Measurements from ENCODE around the gene MUC6.

Gene MUC6

GRCh38 chr11:1030556-1030955 is 6.0 kb downstream of the MUC6 start:
- no peak for TF ChIP-seq TAF1 (IDR thresholded peaks at IDR 0.05; ENCODE audit: borderline replicate concordance, insufficient read depth, low read length)
- no peak for TF ChIP-seq SIN3A (IDR thresholded peaks at IDR 0.05; ENCODE audit: borderline replicate concordance, insufficient read depth, low read length)
- TF ChIP-seq REST (IDR thresholded peaks at IDR 0.05; ENCODE audit: insufficient read depth in 1 of 2, low read depth in 2 of 2, low read length in 2 of 2), result no peak
- TF ChIP-seq FOXP2 (optimal IDR thresholded peaks at IDR 0.05; ENCODE audit: borderline replicate concordance, extremely low read depth, extremely low read length, insufficient read depth), result no peak
- no peak for TF ChIP-seq POLR2AphosphoS5 (IDR thresholded peaks at IDR 0.05; ENCODE audit: low read depth, low read length)

GRCh38 chr11:1030086-1030485 is 6.4 kb downstream of the MUC6 start:
- TF ChIP-seq POLR2AphosphoS5 (IDR thresholded peaks at IDR 0.05; ENCODE audit: low read depth, low read length) (no peak), TAF1 (IDR thresholded peaks at IDR 0.05; ENCODE audit: borderline replicate concordance, insufficient read depth, low read length) (no peak), REST (IDR thresholded peaks at IDR 0.05; ENCODE audit: insufficient read depth in 1 of 2, low read depth in 2 of 2, low read length in 2 of 2) (no peak), FOXP2 (optimal IDR thresholded peaks at IDR 0.05; ENCODE audit: borderline replicate concordance, extremely low read depth, extremely low read length, insufficient read depth) (no peak), SIN3A (IDR thresholded peaks at IDR 0.05; ENCODE audit: borderline replicate concordance, insufficient read depth, low read length) (no peak)

- TF ChIP-seq FOXP2 (optimal IDR thresholded peaks at IDR 0.05; ENCODE audit: borderline replicate concordance, extremely low read depth, extremely low read length, insufficient read depth), result no peak
- no peak for TF ChIP-seq TAF1 (IDR thresholded peaks at IDR 0.05; ENCODE audit: borderline replicate concordance, insufficient read depth, low read length)
- no peak for TF ChIP-seq REST (IDR thresholded peaks at IDR 0.05; ENCODE audit: insufficient read depth in 1 of 2, low read depth in 2 of 2, low read length in 2 of 2)
- no peak for TF ChIP-seq SIN3A (IDR thresholded peaks at IDR 0.05; ENCODE audit: borderline replicate concordance, insufficient read depth, low read length)
- no peak for TF ChIP-seq POLR2AphosphoS5 (IDR thresholded peaks at IDR 0.05; ENCODE audit: low read depth, low read length)
Measured at GRCh38 chr11:1029654-1030053, 6.9 kb downstream of the MUC6 start.

GRCh38 chr11:1029051-1029450 is 7.5 kb downstream of the MUC6 start:
- no peak for TF ChIP-seq SIN3A (IDR thresholded peaks at IDR 0.05; ENCODE audit: borderline replicate concordance, insufficient read depth, low read length)
- TF ChIP-seq FOXP2 (optimal IDR thresholded peaks at IDR 0.05; ENCODE audit: borderline replicate concordance, extremely low read depth, extremely low read length, insufficient read depth), result no peak
- TF ChIP-seq POLR2AphosphoS5 (IDR thresholded peaks at IDR 0.05; ENCODE audit: low read depth, low read length), result no peak
- no peak for TF ChIP-seq REST (IDR thresholded peaks at IDR 0.05; ENCODE audit: insufficient read depth in 1 of 2, low read depth in 2 of 2, low read length in 2 of 2)
- no peak for TF ChIP-seq TAF1 (IDR thresholded peaks at IDR 0.05; ENCODE audit: borderline replicate concordance, insufficient read depth, low read length)

GRCh38 chr11:1028616-1029015 is 7.9 kb downstream of the MUC6 start:
- TF ChIP-seq POLR2AphosphoS5 (IDR thresholded peaks at IDR 0.05; ENCODE audit: low read depth, low read length) (no peak), REST (IDR thresholded peaks at IDR 0.05; ENCODE audit: insufficient read depth in 1 of 2, low read depth in 2 of 2, low read length in 2 of 2) (no peak), SIN3A (IDR thresholded peaks at IDR 0.05; ENCODE audit: borderline replicate concordance, insufficient read depth, low read length) (no peak), FOXP2 (optimal IDR thresholded peaks at IDR 0.05; ENCODE audit: borderline replicate concordance, extremely low read depth, extremely low read length, insufficient read depth) (no peak)

Data from PFSK-1 (cell line).